ENCODE data around the gene ZNF41. TPM values are rescaled to one million over a fixed set of nuclear protein-coding genes. Genes with fewer than 3 reads are reported as not detected.
A peak's percentile ranks its signal among the peaks of the same experiment; 100 is the strongest.
"Not testable (repeated sequence)": the region's sequence is repeated elsewhere in the genome, so short reads cannot be mapped to it uniquely, and the experiment has no call there.

ZNF41 gene
- total and polyA plus RNA-seq, 8 donors: 8.1 to 15.4 (median 14.2) TPM

- H3K27ac ChIP-seq: no peak overlapping the region
- H3K4me3 ChIP-seq: peak overlapping the region; percentile 20 to 37
Measured at GRCh38 chrX:47523297-47523696, 40.3 kb upstream of the ZNF41 start.

GRCh38 chrX:47518144-47518543 lies 35.1 kb upstream of the ZNF41 start:
- no peak for TF ChIP-seq CTCF (IDR thresholded peaks at IDR 0.05)
- H3K27ac ChIP-seq: no peak overlapping the region
- no peak overlapping the region for H3K4me3 ChIP-seq
- ATAC-seq (no peak), DNase-seq (no peak)
- peaks cover 0 to 5% of the 10 kb centered on the region in 2 donors for H3K4me1 ChIP-seq
- intact Hi-C loops (cut with DNase I): no loop called here
- H3K9me3 ChIP-seq: no peaks in the 10 kb centered on the region
- H3K27me3 ChIP-seq: no peaks in the 10 kb centered on the region
- no peaks in the 10 kb centered on the region for H3K36me3 ChIP-seq

More at GRCh38 chrX:47523297-47523696, 40.3 kb upstream of the ZNF41 start:
- TF ChIP-seq CTCF (IDR thresholded peaks at IDR 0.05): peak; percentile 68 to 86
- H3K9me3 ChIP-seq: no peaks in the 10 kb centered on the region
- no peaks in the 10 kb centered on the region for H3K27me3 ChIP-seq
- ATAC-seq (peak; percentile 99), DNase-seq (peak; percentile 65 to 97 (median 84))
- H3K4me1 ChIP-seq: peaks cover 0 to 4% of the 10 kb centered on the region in 2 donors
- intact Hi-C loops (cut with DNase I): loop anchor here in 1 of 2 donors (10.0 kb wide), 1 partner anchor 328 kb away; the partner anchor contains the start of gene UBA1
- no peaks in the 10 kb centered on the region for H3K36me3 ChIP-seq

- TF ChIP-seq CTCF (IDR thresholded peaks at IDR 0.05): no peak
Measured at GRCh38 chrX:47515941-47516665, 33.1 kb upstream of the ZNF41 start.

GRCh38 chrX:47514533-47515235 lies 31.7 kb upstream of the ZNF41 start:
- Histone ChIP-seq H3K4me1 (peaks cover 0 to 5% of the 10 kb centered on the region in 2 donors), H3K27me3 (no peaks in the 10 kb centered on the region), H3K9me3 (no peaks in the 10 kb centered on the region), H3K27ac (no peak overlapping the region), H3K4me3 (no peak overlapping the region), H3K36me3 (no peaks in the 10 kb centered on the region)
- DNase-seq (no peak), ATAC-seq (no peak)
- intact Hi-C loops (cut with DNase I): no loop called here
- no peak for TF ChIP-seq CTCF (IDR thresholded peaks at IDR 0.05)

More at GRCh38 chrX:47515941-47516665, 33.1 kb upstream of the ZNF41 start:
- Histone ChIP-seq H3K27ac (no peak overlapping the region), H3K4me1 (peaks cover 0 to 5% of the 10 kb centered on the region in 2 donors), H3K27me3 (no peaks in the 10 kb centered on the region), H3K9me3 (no peaks in the 10 kb centered on the region), H3K4me3 (no peak overlapping the region), H3K36me3 (no peaks in the 10 kb centered on the region)
- DNase-seq (no peak), ATAC-seq (no peak)
- intact Hi-C loops (cut with DNase I): no loop called here

GRCh38 chrX:47513034-47513965 lies 30.3 kb upstream of the ZNF41 start:
- H3K27ac ChIP-seq; H3K4me1 ChIP-seq; intact Hi-C loops (cut with DNase I); H3K9me3 ChIP-seq; DNase-seq; H3K27me3 ChIP-seq; H3K36me3 ChIP-seq: not testable (repeated sequence)
- peak overlapping the region in 1 of 2 donors; percentile 28 for H3K4me3 ChIP-seq
- ATAC-seq: peak; percentile 67

GRCh38 chrX:47512383-47512782 lies 29.4 kb upstream of the ZNF41 start:
- H3K4me3 ChIP-seq; intact Hi-C loops (cut with DNase I); DNase-seq; H3K27me3 ChIP-seq; H3K9me3 ChIP-seq; H3K36me3 ChIP-seq; H3K27ac ChIP-seq; ATAC-seq; H3K4me1 ChIP-seq: not testable (repeated sequence)

All from left lung (tissue), 10 donors.